CD1c-positive myeloid dendritic cell (primary cell): ENCODE measurements around the gene VWA7.

Experiments
- DNase-seq: peaks from one replicate; pipeline ENCODE4 v3.0.0-alpha.2; 2016; ENCODE audit errors: extremely low spot score

The VWA7 gene

DNA sequence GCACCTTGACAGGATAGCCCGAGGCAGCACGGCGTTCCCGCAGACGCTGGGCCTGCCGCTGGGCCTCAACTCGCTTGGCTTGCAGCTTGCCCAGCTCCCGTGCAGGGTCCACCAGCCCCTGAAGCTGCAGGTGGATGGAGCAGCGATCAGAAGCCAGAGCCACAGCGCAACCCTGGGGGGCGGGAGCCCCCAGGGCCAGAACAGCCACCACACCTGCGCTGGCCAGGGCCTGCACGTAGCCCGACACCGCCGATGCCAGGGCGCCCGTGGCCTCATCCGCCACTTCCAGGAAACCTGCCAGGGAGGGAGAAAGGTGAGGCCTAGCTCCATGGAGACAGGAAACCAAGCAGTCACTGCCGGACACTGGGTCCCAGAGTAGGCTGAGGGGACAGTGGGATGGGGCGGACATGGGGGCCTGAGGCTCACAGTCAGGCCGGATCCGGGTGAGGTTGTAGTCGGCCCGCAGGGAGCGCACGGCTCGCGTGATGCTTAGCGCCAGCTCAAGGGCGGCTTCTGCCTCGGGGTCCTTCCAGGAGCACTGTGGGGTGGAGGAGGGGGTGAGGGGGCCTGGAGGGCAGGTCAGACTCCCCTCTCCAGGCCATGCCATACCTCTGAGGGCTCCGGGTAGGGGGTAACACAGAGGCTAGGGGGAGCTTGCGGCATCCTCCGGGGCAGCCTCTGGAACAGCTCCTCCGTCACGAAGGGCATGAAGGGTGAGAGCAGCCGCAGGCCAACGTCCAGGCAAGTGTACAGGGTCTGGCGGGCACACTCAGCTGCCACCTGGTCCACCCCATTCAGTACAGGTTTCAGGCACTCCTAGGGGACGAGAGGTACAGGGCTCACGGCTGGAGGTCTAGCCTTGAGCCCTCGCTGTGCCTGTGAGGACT is 2.1 kb upstream of the VWA7 start:
- DNase-seq: no peak

DNA sequence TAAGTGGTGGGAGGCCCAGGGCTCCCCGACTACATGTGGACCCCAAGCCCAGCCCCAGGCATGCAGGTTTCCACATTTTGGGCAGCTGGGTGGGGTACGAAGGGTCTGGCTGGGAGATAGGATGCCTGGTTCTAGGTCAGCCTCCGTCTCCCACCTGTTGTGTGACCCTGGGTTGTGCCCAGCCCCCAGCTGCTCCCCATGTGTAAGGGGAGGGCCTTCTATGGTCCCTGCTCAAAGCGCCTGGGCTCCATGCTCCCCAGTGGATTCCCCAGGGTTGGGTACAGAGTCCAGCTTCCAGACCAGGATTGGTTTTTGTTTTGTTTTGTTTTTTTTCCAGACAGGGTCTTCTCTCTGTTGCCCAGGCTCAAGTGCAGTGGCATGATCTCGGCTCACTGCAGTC is 1.1 kb upstream of the VWA7 start:
- no peak for DNase-seq

DNA sequence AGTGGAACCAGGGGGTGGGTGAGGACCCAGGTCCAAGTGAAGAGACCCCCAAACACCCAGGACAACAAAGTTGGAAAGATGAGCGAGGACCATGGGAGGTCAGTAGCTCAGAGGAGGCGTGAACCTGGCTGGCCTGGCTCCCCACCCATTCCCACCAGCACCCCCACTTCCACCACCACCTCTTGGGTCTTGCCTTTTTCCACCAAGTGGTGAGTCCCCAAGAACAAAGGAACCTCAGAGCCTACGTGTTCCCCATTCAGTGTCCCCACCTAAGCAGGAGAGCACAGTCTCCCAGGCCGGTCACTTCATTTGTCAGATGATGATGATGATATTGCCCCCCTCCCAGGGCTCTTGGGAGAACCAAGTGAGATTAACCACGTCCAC is 531 bp upstream of the VWA7 start:
- DNase-seq: no peak

DNA sequence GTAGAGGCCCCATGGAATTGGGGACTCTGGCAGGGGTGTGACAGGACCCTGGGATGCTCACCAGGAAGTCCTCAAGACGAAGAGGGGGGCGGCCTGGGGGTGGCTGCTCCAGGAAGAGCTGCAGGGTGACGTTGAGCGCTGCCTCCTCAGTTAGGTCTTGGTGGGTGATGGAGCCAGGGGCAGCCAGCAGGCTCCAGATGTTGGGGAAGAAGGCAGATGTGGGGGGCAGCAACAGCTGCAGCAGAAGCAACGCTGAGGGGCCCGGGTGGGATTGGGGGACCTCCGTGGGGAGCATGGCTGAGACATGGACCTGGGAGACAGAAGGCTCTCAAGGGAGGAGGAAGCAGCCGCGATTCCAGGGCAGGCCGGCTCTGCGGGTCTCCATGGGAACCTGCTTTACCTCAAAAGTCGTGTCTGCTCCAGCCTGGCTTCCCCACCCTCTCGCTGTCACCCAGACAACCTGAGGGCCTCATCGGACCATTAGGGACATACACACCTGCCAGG is 591 bp downstream of the VWA7 start:
- peak; percentile 30 for DNase-seq

DNA sequence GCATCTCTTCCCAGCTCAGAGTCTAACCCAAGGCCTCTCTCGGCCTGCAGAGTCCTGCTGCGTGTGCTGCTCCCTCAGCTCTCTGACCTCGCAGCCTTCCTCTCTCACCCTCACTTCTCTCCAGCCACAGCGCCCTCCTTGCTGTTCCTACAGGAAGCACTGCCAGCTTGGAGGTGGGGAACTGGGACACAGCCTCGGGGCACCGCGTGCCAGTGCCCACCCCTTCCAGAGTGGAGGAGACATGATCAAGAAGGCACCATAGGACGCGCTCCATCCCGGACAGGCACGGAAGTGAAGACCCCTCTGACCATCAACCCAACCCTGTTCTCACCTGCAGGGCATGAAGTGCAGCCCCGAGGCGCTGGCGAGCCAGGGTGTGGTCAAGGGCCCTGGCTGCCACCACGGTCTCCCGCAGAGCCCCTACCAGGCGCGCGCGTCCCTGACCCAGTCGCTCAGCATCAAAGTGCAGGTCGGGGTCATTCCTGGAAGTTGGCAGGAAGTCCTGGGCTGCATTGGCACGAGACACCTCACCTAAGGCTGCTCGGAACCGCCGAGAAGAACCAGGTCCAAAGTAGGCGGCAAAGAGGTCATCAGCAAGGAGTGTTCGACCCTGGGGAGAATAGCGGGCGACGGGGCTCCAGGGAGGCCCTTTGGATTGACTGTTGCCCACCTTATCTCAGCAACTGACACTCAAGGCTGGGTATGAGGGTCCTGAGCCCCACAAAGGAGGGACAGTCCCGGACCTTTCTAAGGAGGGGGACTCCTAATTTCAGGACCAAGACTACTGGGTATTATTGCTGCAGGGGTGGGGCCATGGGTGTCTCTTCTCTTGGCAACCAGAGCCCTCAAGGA is 1.3 kb downstream of the VWA7 start:
- DNase-seq: no peak

DNA sequence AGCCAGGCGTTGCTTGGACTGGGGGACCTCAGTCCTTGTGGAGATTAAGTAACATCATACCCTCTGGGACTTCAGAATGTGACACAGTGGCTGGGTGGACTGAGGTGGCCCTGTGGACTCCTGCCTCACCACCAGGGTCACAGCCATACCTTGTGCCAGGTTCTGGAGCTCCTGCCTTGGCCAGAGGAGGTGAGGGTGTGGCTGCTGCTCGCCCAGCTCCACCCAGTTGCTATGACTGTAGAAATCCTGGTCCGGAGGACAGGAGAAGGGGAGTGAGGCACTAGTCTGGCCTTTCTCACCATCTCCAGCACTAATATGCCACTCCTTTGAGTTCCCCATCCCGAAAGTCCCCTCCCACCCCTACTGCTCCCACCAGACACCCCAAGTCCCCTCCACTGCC is 1.9 kb downstream of the VWA7 start:
- no peak for DNase-seq

DNA sequence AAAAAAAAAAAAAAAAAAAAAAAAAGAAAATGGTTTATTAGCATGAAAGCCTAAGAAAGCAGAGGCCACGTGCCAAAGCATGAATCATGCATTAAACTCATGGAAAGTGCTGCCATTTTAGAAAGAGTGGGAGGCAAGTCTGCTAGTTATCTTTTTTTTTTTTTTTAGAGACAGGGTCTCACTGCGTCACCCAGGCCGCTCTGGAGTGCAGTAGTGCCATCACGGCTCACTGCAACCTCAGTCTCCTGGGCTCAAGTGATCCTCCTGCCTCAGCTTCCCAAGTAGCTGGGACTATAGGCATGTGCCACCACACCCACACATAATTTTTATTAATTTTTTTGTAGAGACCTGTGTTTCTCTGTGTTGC is 5.2 kb downstream of the VWA7 start:
- DNase-seq: peak; percentile 37

DNA sequence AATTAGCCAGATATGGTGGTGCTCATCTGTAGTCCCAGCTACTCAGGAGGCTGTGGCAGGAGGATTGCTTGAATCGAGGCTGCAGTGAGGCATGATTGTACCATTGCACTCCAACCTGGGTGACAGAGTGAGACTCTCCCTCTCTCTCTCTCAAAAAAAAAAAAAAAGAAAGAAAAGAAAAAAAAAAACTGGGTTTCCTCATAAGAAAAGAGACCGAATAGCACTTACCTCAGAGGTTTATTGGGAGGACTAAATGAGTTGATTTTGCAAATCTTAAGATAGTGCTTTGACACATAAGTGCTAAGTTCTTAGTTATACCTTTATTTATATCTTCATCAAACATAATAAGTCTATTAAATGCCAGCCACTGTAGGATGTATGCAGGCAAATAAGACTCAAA is 6.3 kb downstream of the VWA7 start:
- no peak for DNase-seq

DNA sequence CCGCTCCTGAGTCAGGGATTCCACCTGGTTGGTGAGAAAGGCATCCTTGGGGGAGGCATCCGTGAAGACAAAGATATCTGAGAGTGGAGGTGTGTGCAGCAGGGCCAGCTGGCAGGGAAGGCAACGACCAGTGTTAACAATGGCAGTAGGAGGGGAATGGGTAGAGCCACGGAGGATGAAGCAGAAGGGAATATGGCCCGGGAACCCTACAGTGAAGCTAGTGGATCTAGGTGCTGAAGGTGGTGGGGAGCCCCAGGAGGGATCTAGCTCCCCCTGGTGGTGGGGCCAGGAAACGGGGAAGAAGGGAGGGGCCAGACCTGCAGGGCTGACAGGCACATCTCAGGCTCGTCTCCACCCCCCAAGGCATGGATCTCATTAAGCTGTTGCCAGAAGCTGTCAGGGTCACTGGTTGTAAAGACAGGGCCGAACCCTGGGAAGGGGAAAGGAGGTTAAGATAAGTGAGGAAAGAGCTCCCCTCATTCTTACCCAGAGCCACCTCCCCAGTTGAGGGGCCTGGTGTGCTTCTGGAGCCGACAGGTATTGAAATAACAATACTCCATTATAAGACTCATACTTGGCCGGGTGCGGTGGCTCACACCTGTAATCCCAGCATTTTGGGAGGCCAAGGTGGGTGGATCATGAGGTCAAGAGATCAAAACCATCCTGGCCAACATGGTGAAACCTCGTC is 7.3 kb downstream of the VWA7 start:
- peak; percentile 80 for DNase-seq

DNA sequence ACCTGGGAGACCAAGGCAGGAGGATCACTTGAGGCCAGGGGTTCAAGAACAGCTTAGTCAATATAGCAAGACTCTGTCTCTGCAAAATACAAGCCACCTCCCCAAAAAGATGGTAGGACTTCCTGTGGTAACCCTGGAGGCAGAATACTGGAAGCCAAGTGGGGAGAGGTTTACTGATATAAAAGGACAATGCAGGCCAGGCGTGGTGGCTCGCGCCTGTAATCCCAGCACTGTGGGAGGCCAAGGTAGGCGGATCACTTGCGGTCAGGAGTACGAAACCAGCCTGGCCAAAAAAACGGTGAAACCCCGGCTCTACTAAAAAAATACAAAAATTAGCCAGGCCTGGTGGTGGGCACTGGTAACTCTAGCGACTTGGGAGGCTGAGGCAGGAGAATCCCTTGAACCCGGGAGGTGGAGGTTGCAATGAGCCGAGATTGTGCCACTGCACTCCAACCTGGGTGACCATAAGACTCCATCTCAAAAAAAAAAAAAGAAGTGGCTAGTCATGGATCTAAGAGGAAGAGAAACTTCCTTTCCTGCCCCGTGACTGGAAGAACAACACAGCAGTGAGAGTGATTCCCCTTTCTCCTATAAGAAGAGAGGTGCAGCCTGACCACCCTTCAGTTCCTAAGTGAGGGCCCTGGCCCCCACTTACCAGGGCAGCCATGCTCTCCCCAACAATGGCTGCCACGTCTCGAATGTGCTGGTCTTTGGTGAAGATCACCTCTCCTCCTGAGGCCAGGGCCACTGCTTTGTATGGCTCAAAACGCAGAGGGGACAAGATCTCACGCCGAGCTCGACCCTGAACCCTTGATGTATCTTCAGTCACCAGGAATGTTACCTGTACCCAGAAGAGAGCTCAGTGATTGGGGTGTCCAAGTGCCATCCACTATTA is 8.5 kb downstream of the VWA7 start:
- peak; percentile 87 for DNase-seq

DNA sequence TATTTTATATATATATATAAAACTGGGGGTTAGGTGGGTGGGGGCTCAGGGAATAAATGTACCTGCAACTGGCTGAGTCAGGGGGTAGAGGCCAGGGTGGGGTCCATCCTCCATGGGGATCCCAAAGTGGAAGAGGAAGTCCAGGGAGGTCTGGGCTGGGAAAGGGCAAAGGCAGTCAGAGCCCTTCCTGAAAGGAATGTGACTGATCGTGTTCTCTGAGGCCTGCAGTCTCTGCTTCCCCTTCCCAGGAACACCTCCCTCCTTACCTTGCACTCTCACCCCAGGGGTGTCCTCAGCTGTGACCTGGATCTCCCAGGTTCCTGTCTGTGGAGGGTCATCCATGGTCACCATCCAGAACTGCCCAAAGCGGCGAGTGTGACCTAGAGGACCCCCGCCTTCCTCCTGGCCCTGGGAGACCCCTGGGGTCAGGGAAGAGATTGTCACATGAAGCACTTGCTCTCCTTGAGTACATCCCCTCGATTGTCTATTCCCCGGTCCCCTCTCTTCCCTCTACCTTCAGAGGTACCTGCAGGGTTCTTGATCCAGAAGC is 10.0 kb downstream of the VWA7 start:
- peak; percentile 25 for DNase-seq

DNA sequence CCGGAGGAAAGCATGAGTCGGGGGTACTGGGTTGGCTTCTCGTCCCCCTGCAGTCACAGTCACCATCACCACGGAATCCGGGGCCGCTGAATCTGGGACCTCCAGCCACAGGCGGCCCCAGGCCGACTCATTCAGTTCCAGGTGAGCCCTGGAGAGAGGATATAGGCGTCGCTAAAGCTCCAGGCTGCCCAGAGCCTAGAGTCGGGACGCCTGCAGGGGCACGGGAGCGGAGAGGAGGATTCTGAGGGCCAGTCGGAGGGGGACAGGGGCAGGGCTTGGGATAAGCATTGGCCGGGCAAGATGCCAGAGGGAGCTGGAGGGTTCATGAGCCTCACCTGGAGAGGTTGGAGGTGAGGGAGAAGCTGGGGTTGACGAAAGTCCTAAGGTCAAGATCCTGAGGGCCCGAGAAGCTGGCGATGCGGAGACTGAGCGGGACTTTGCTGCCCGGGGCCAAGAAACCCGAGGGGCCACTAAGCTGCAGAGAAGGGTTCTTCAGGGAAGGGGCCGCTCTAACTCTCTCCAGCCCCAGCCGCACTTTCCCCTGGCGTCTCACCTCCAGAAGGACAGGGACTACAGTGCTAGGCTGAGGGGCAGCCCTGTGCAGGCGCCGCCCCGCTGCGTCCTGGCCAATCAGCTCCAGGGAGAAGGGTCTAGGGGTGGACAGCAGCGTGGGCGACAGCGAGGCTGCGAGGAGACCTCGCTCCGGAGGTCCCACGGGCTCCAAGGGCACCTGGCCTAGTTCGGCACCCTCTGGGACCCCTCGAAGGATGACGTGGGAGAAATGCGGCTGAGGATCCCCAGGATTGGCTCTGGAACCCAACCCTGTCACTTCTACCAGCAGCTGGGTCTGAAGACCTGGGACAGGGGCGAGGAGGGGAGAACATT is 11.0 kb downstream of the VWA7 start:
- no peak for DNase-seq

DNA sequence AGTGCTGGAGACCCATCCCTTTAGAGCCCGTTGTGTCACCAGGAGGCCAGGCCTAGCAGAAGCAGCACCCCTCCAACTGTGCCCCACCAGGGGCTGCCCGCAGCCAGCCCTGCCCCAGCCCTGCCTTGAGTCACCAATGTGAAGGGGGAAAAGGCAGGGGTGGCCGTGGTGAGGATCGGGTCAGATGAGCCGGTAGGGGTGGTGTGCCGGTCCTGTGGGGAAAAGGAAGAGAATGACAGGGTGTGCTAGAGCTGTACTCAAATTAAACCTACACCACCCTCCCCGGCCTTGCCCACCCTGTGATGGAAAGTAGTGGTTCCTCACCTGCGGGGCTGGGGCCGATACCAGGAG is 11.6 kb downstream of the VWA7 start:
- DNase-seq: no peak

DNA sequence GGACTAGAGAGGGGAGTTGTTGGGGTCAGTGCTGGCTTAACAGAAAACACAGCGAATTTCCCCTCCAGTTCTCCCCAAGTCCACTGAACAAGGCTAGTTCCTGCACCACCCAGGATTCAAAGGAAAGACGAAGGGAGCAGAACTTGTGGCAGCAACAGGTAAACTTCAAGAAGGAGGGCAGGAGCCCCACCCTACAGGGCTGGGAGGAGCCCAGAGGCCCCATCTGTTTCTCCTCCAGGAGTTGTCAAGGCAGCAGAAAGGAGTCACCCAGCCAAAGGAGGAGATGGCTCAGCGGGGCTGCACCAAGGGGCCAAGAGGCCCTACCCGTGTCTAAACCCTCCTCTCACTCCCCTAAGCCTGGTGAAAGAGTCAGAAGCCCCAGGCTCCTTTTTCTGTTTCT is 12.9 kb downstream of the VWA7 start:
- DNase-seq: no peak

DNA sequence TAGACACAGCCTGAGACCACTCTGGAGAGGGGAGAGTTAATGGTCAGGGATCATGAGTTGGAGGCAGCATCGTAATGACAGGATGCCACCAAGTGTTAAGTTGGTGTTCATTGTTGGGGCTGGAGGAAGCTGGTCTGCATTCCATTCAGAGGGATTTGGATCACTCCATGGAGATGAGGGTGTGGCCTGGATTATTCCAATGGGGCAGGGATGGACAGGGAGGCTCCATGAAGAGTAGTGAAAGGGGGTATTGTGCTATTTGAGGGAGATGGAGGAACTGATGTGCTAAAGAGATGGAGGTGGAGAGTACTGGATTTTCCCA is 13.5 kb downstream of the VWA7 start:
- no peak for DNase-seq

DNA sequence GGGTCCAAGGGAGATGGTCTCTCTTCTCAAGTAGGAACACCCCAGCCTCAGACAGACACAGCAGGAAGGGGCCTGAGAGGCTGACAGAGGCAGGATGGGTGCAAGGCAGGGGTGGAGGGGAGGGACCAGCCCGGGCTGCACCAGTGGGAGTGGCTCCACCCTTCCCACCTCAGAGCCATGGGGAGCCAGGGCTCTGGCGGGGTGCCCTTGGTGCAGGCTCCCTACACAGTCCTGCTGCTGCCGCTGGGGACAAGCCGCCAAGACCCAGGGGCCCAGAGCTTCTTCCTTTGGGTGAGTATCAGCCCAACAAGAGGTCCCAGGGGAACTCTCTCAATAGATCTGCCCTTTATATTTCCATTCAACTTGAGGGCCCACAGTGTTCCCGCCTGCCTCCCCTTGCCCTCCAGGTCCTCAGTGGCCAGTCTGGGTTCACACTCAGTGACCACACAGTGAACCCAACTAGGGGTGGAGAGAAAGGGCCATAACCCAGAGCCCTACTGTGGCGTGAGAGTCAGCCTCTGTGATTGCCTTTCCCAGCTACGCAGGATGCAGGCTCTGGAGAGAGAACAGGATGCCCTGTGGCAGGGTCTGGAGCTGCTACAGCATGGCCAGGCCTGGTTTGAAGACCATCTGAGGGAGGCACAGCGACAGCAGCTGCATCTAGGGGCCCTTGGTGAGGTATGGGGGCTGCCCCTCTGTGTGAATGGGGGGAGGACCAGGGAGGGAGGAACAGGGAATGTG is 14.1 kb downstream of the VWA7 start:
- DNase-seq: no peak

DNA sequence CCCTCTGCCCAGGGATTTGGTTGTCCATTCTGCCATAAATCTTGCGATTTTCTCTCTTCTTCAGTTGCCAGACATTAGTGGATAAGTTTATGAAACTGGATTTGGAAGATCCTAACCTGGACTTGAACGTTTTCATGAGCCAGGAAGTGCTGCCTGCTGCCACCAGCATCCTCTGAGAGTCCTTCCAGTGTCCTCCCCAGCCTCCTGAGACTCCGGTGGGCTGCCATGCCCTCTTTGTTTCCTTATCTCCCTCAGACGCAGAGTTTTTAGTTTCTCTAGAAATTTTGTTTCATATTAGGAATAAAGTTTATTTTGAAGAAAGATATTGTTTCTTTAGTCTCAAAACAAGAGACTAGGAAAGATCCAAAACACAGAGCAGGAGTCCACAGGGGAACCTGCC is 14.8 kb downstream of the VWA7 start, which contains the start of gene SAPCD1:
Gene SAPCD1, plus strand, starts transcription at position 301 of the 400 bp plus-strand sequence. CDS start 399 bp downstream, outside the sequence.
- DNase-seq: no peak

DNA sequence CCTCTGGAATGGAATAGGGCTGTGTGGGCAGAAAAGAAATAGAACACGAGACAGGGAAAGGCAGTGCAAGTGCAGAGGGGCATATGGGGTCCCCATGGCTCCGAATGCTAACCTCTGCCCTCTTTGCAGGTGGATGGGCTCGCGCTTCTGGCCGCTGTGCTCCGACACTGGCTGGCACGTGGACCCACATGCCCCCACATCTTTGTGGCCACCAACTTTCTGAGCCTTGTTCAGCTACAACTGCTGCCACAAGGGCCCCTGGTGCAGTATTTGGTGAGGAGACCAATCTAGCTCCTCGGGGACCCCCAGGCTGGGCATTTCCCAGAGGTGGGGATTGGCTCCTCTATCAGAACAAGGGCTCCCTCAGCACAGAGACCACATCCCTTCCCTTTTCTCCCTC is 15.8 kb downstream of the VWA7 start:
- no peak for DNase-seq

DNA sequence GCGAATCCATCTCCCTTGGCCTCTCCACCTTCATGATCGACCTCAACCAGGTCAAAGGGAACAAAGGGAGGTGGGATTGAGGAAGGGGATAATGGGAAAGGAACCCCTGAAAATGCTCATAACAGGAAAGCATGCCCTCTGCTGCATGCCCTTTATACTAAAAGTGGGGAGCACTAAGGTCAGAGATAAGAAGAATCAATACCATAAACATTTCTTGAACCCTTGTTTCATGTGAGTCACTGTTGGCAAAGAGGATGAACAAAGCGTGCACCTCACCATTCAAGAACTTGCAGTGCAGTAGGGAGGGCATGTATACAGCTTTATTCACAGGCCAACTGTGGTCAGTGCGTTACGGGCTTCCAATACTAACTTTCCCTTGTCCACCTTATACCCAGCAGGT is 16.3 kb downstream of the VWA7 start:
- DNase-seq: no peak
